HepG2 (cell line): Measurements from ENCODE around the gene USF1. TPM values are rescaled to one million over a fixed set of nuclear protein-coding genes. Genes with fewer than 3 reads are reported as not detected.

Experiments used
- SMC3 ChIP-seq: IDR thresholded peaks from 2 replicates; pipeline ENCODE4 v1.6.1; 2011; ENCODE audit warnings: low read length, improper control_type of control experiment
- TRAFD1 ChIP-seq: sonication (generic); formaldehyde crosslinking; IDR thresholded peaks from 2 replicates; pipeline ENCODE4 v1.5.1; 2020; ENCODE audit warnings: missing genetic modification reagents, mild to moderate bottlenecking, borderline replicate concordance
- ZNF318 ChIP-seq: sonication (generic); formaldehyde crosslinking; IDR thresholded peaks from 2 replicates; pipeline ENCODE4 v1.4.0; 2020; ENCODE audit warnings: mild to moderate bottlenecking, missing genetic modification reagents
- polyA plus RNA-seq, 8 experiments: library from polyadenylated mRNA; depleted of rRNA in 3 of 8; stranded (reverse) in 7 of 8; unstranded in 1 of 8; fragments of >200 nt; fragmentation: Illumina TruSeq in 4 of 8; extraction: Trizol in 4 of 8; gene quantifications; 2 replicates each; pipeline versions ENCODE4 v1.2.1 to v1.2.3, GENCODE V29; 2011 to 2016; ENCODE audit warnings: low read depth in 4 of 8, missing spikeins in 1 of 8, mixed read lengths in 1 of 8; ENCODE audit not compliant: insufficient read depth in 1 of 8
- total RNA-seq, 5 experiments: library from RNA; depleted of rRNA; stranded (reverse); fragments of >200 nt; fragmentation: Illumina TruSeq; extraction: Trizol; gene quantifications; 2 replicates each; pipeline ENCODE4 v1.2.3, GENCODE V29; 2016; ENCODE audit warnings: low read depth in 1 of 5

The USF1 gene
- total and polyA plus RNA-seq, 2 of the 13 experiments (the other 11 are each of a cell fraction or from before 2014, with no cell fraction given) = 26.9 to 39.4 TPM

GRCh38 chr1:161071886-161072371 is 26.2 kb upstream of the USF1 start (continued):
- TF ChIP-seq ZNF318 (CRISPR knock-in tag) (0 out of 2 replicates have a peak, but pooled peaks have one; percentile 68), TRAFD1 (CRISPR knock-in tag) (no peak), SMC3 (peak; percentile 87)
- TF ChIP-seq, all 625 proteins: peak for 23
